NAMALWA (cell line): Measurements from ENCODE around the gene ZBTB44.
A peak's percentile ranks its signal among the peaks of the same experiment; 100 is the strongest.
"Not testable (repeated sequence)": the region's sequence is repeated elsewhere in the genome, so short reads cannot be mapped to it uniquely, and the experiment has no call there.

ENCODE experiments used
- DNase-seq: peaks from one replicate; pipeline ENCODE4 v3.0.0-alpha.2; 2015; ENCODE audit warnings: low spot score

Gene ZBTB44

GRCh38 chr11:130313383-130314183, 1.1 kb downstream of the ZBTB44 start:
- peak; percentile 46 for DNase-seq

- no peak for DNase-seq
These were observed 2.7 kb downstream of the ZBTB44 start for GRCh38 chr11:130312046-130312445.

GRCh38 chr11:130310622-130311021, 4.1 kb downstream of the ZBTB44 start:
- no peak for DNase-seq

- no peak for DNase-seq
These were observed 5.8 kb downstream of the ZBTB44 start for GRCh38 chr11:130308886-130309285.

GRCh38 chr11:130308059-130308458, 6.7 kb downstream of the ZBTB44 start:
- DNase-seq: no peak

- DNase-seq: no peak
These were observed 10.1 kb downstream of the ZBTB44 start for GRCh38 chr11:130304651-130305050.

- no peak for DNase-seq
These were observed 13.7 kb downstream of the ZBTB44 start for GRCh38 chr11:130301002-130301401.

- no peak for DNase-seq
These were observed 14.2 kb downstream of the ZBTB44 start for GRCh38 chr11:130300567-130300966.

GRCh38 chr11:130299978-130300377, 14.7 kb downstream of the ZBTB44 start:
- DNase-seq: no peak

GRCh38 chr11:130295657-130296056, 19.1 kb downstream of the ZBTB44 start:
- DNase-seq: no peak

GRCh38 chr11:130282111-130282510, 32.6 kb downstream of the ZBTB44 start:
- DNase-seq: no peak

GRCh38 chr11:130281341-130281740, 33.4 kb downstream of the ZBTB44 start:
- DNase-seq: not testable (repeated sequence)

- no peak for DNase-seq
These were observed 34.7 kb downstream of the ZBTB44 start for GRCh38 chr11:130279989-130280388.

GRCh38 chr11:130278745-130279144, 36.0 kb downstream of the ZBTB44 start:
- DNase-seq: no peak

- no peak for DNase-seq
These were observed 36.6 kb downstream of the ZBTB44 start for GRCh38 chr11:130278151-130278550.

- DNase-seq: no peak
These were observed 42.4 kb downstream of the ZBTB44 start for GRCh38 chr11:130272336-130272735.

GRCh38 chr11:130269326-130269943, 45.3 kb downstream of the ZBTB44 start:
- peak; percentile 62 for DNase-seq

GRCh38 chr11:130263351-130263750, 51.4 kb downstream of the ZBTB44 start:
- no peak for DNase-seq

- no peak for DNase-seq
These were observed 52.3 kb downstream of the ZBTB44 start for GRCh38 chr11:130262424-130262823.

GRCh38 chr11:130261571-130261970, 53.1 kb downstream of the ZBTB44 start:
- DNase-seq: no peak

- DNase-seq: no peak
These were observed 54.0 kb downstream of the ZBTB44 start for GRCh38 chr11:130260742-130261141.

GRCh38 chr11:130260080-130260627, 54.6 kb downstream of the ZBTB44 start:
- no peak for DNase-seq

- not testable (repeated sequence) for DNase-seq
These were observed 63.0 kb downstream of the ZBTB44 start for GRCh38 chr11:130251763-130252162.
